ENCODE results near the gene PPP1R12B. TPM values are rescaled to one million over a fixed set of nuclear protein-coding genes. Genes with fewer than 3 reads are reported as not detected.

Gene PPP1R12B
- total and polyA plus RNA-seq, 2 experiments from 2014 or later = 13.2 to 13.8 TPM

DNA sequence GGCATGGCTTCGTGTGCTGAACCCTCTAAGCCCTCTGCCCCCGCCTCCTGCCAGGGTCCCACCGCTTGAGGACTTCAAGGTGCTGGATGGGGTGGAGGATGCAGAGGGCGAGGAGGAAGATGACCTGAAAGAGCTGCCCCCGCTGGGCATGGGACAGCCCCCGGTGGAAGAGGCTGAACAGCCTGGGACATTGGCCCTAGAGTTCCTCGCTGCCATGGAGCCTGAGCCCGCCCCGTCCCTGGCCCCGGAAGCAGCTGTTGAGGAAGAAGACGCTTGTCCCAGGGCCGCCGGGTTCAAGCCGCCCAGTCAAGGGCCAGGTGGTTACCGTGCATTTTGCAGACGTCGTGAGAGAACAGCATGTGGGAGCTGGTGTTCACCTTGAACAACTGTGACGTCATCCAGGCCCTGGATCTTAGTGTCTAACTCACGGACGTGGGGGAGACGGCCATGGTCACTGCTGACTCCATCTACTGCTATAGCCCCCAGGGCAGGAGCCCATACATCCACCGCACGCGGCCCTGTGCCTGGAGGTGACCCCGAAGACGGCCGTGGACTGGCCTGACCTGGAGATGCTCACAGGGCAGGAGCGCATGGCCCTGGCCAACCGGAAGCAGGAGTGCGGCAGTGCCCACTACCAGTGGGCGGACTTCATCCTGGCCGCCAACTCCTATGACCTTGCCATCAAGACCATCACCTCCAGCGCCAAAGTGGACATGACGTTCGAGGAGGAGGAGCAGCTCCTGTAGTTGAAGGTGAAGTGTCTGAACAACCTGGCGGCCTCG, 90.1 kb downstream of the PPP1R12B start:
- no peak for DNase-seq (ENCODE audit: low spot score)
- no peaks in the 10 kb centered on the region for H4K20me1 ChIP-seq (replicated peaks; ENCODE audit: insufficient read depth)
- no peaks in the 10 kb centered on the region for H3K4me1 Mint-ChIP-seq
- H3K36me3 Mint-ChIP-seq (ENCODE audit: low read depth) = peaks cover 5% of the 10 kb centered on the region; the same call in 1 of the 3 replicates
- no peak overlapping the region for H3K4me3 ChIP-seq
- H3F3A ChIP-seq (replicated peaks; ENCODE audit: low read depth) = no peaks in the 10 kb centered on the region
- H3K9me3 Mint-ChIP-seq = no peaks in the 10 kb centered on the region
- no peaks in the 10 kb centered on the region for H3K27me3 ChIP-seq (ENCODE audit: insufficient read depth)
- TF ChIP-seq ZNF331 (CRISPR knock-in tag; IDR thresholded peaks at IDR 0.05; ENCODE audit: low read depth) (no peak), STAT1 (IDR thresholded peaks at IDR 0.05; ENCODE audit: unreplicated experiment) (no peak), ETS1 (IDR thresholded peaks at IDR 0.05) (no peak), JUNB (IDR thresholded peaks at IDR 0.05; ENCODE audit: unreplicated experiment) (no peak), ZNF114 (CRISPR knock-in tag; IDR thresholded peaks at IDR 0.05) (no peak), NANOG (IDR thresholded peaks at IDR 0.05; ENCODE audit: borderline replicate concordance) (no peak), POLR2AphosphoS5 (IDR thresholded peaks at IDR 0.05; ENCODE audit: low read depth) (no peak), EZH2 (IDR thresholded peaks at IDR 0.05; ENCODE audit: low read depth, unreplicated experiment) (no peak), CREB1 (CRISPR knock-in tag; IDR thresholded peaks at IDR 0.05; ENCODE audit: low read depth) (no peak)
- TF ChIP-seq, protein P1, sequence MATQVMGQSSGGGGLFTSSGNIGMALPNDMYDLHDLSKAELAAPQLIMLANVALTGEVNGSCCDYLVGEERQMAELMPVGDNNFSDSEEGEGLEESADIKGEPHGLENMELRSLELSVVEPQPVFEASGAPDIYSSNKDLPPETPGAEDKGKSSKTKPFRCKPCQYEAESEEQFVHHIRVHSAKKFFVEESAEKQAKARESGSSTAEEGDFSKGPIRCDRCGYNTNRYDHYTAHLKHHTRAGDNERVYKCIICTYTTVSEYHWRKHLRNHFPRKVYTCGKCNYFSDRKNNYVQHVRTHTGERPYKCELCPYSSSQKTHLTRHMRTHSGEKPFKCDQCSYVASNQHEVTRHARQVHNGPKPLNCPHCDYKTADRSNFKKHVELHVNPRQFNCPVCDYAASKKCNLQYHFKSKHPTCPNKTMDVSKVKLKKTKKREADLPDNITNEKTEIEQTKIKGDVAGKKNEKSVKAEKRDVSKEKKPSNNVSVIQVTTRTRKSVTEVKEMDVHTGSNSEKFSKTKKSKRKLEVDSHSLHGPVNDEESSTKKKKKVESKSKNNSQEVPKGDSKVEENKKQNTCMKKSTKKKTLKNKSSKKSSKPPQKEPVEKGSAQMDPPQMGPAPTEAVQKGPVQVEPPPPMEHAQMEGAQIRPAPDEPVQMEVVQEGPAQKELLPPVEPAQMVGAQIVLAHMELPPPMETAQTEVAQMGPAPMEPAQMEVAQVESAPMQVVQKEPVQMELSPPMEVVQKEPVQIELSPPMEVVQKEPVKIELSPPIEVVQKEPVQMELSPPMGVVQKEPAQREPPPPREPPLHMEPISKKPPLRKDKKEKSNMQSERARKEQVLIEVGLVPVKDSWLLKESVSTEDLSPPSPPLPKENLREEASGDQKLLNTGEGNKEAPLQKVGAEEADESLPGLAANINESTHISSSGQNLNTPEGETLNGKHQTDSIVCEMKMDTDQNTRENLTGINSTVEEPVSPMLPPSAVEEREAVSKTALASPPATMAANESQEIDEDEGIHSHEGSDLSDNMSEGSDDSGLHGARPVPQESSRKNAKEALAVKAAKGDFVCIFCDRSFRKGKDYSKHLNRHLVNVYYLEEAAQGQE (IDR thresholded peaks at IDR 0.05; ENCODE audit: unreplicated experiment) = no peak
- TF ChIP-seq, protein P2, sequence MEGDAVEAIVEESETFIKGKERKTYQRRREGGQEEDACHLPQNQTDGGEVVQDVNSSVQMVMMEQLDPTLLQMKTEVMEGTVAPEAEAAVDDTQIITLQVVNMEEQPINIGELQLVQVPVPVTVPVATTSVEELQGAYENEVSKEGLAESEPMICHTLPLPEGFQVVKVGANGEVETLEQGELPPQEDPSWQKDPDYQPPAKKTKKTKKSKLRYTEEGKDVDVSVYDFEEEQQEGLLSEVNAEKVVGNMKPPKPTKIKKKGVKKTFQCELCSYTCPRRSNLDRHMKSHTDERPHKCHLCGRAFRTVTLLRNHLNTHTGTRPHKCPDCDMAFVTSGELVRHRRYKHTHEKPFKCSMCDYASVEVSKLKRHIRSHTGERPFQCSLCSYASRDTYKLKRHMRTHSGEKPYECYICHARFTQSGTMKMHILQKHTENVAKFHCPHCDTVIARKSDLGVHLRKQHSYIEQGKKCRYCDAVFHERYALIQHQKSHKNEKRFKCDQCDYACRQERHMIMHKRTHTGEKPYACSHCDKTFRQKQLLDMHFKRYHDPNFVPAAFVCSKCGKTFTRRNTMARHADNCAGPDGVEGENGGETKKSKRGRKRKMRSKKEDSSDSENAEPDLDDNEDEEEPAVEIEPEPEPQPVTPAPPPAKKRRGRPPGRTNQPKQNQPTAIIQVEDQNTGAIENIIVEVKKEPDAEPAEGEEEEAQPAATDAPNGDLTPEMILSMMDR (conservative IDR thresholded peaks at IDR 0.05; ENCODE audit: low read depth in 2 of 2) = no peak
- TF ChIP-seq, protein P3, sequence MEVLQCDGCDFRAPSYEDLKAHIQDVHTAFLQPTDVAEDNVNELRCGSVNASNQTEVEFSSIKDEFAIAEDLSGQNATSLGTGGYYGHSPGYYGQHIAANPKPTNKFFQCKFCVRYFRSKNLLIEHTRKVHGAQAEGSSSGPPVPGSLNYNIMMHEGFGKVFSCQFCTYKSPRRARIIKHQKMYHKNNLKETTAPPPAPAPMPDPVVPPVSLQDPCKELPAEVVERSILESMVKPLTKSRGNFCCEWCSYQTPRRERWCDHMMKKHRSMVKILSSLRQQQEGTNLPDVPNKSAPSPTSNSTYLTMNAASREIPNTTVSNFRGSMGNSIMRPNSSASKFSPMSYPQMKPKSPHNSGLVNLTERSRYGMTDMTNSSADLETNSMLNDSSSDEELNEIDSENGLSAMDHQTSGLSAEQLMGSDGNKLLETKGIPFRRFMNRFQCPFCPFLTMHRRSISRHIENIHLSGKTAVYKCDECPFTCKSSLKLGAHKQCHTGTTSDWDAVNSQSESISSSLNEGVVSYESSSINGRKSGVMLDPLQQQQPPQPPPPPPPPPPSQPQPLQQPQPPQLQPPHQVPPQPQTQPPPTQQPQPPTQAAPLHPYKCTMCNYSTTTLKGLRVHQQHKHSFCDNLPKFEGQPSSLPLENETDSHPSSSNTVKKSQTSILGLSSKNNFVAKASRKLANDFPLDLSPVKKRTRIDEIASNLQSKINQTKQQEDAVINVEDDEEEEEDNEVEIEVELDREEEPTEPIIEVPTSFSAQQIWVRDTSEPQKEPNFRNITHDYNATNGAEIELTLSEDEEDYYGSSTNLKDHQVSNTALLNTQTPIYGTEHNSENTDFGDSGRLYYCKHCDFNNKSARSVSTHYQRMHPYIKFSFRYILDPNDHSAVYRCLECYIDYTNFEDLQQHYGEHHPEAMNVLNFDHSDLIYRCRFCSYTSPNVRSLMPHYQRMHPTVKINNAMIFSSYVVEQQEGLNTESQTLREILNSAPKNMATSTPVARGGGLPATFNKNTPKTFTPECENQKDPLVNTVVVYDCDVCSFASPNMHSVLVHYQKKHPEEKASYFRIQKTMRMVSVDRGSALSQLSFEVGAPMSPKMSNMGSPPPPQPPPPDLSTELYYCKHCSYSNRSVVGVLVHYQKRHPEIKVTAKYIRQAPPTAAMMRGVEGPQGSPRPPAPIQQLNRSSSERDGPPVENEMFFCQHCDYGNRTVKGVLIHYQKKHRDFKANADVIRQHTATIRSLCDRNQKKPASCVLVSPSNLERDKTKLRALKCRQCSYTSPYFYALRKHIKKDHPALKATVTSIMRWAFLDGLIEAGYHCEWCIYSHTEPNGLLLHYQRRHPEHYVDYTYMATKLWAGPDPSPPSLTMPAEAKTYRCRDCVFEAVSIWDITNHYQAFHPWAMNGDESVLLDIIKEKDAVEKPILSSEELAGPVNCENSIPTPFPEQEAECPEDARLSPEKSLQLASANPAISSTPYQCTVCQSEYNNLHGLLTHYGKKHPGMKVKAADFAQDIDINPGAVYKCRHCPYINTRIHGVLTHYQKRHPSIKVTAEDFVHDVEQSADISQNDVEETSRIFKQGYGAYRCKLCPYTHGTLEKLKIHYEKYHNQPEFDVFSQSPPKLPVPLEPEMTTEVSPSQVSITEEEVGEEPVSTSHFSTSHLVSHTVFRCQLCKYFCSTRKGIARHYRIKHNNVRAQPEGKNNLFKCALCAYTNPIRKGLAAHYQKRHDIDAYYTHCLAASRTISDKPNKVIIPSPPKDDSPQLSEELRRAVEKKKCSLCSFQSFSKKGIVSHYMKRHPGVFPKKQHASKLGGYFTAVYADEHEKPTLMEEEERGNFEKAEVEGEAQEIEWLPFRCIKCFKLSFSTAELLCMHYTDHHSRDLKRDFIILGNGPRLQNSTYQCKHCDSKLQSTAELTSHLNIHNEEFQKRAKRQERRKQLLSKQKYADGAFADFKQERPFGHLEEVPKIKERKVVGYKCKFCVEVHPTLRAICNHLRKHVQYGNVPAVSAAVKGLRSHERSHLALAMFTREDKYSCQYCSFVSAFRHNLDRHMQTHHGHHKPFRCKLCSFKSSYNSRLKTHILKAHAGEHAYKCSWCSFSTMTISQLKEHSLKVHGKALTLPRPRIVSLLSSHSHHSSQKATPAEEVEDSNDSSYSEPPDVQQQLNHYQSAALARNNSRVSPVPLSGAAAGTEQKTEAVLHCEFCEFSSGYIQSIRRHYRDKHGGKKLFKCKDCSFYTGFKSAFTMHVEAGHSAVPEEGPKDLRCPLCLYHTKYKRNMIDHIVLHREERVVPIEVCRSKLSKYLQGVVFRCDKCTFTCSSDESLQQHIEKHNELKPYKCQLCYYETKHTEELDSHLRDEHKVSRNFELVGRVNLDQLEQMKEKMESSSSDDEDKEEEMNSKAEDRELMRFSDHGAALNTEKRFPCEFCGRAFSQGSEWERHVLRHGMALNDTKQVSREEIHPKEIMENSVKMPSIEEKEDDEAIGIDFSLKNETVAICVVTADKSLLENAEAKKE (CRISPR knock-in tag; IDR thresholded peaks at IDR 0.05) = no peak
- H3K27me3 Mint-ChIP-seq (ENCODE audit: insufficient read depth, low read depth, poor library complexity) = no peaks in the 10 kb centered on the region
- H2AFZ ChIP-seq = no peak overlapping the region
- H3K27ac ChIP-seq (ENCODE audit: low read depth) = no peak overlapping the region
- 0 out of 2 replicates have a peak, but pooled peaks cover 4% of the 10 kb centered on the region for H3K36me3 ChIP-seq (ENCODE audit: insufficient read depth)
- no peak overlapping the region for H3K4me3 Mint-ChIP-seq
- no peak overlapping the region for H3K4me2 ChIP-seq
- no peaks in the 10 kb centered on the region for H3K79me2 ChIP-seq (replicated peaks; ENCODE audit: insufficient read depth)
- no peak for ATAC-seq
- H3K4me1 ChIP-seq (ENCODE audit: insufficient read depth) = no peaks in the 10 kb centered on the region
- no peaks in the 10 kb centered on the region for H3K9me2 ChIP-seq (ENCODE audit: insufficient read depth)
- no peak overlapping the region for H3K27ac Mint-ChIP-seq
